ENCODE data around the gene RARRES1.

GRCh38 chr3:158737410-158737809 lies 5.2 kb upstream of the RARRES1 start:
- TF ChIP-seq CTCF (IDR thresholded peaks at IDR 0.05; ENCODE audit: poor library complexity) (no peak), EZH2phosphoT487 (IDR thresholded peaks at IDR 0.05; ENCODE audit: low read depth, severe bottlenecking, unreplicated experiment) (no peak), EZH2 (IDR thresholded peaks at IDR 0.05; ENCODE audit: borderline replicate concordance) (no peak)

Measured in hepatocyte (in vitro differentiated cells).